GM18909 (cell line): ENCODE results near the gene KLHL20.
"Not testable (repeated sequence)": the region's sequence is repeated elsewhere in the genome, so short reads cannot be mapped to it uniquely, and the experiment has no call there.

Experiments used
- ATAC-seq: cut with Tn5 transposase; IDR thresholded peaks from one replicate; pipeline ENCODE4 v1.9.1; 2021; ENCODE audit warnings: mild to moderate bottlenecking; ENCODE audit not compliant: unreplicated experiment, poor library complexity

KLHL20 gene

GRCh38 chr1:173749137-173749536 is 34.4 kb downstream of the KLHL20 start:
- no peak for ATAC-seq

DNA sequence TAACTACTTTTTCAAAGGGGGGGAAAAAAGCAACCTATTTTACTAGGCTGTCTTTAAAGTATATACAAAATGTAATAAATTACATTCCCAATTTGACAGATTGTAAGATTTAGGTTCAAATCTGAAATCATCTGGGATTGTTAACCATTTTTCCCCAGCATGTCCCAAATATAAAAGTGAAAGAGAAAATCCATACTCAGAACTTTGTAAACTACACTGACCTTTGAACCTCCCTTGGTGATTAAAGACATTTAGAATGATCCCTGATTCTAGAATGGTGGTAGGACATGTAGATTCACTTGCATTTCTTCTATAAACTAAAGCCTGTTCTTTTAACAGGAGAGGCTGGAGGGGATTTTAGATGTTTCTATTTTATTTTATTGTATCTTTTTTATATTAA is 39.0 kb downstream of the KLHL20 start:
- ATAC-seq, result no peak

GRCh38 chr1:173757666-173758065 is 42.9 kb downstream of the KLHL20 start:
- ATAC-seq, result no peak

DNA sequence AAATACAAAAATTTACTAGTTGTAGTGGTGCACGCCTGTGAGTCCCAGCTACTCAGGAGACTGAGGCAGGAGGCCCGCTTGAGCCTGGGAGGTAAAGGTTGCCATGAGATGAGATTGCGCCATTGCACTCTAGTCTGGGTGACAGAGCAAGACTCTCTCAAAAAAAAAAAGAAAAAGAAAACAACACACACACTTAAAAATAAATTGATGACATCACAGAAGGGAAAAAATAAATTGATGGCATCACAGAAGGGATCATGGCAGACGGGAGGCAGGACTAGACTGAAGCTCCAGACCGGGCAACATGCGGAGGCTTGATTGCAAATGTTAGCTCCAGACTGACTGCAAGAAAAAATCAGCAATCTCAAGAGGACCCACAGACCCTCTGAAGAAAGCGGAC is 43.3 kb downstream of the KLHL20 start:
- ATAC-seq, result no peak

GRCh38 chr1:173758980-173759379 is 44.2 kb downstream of the KLHL20 start:
- no peak for ATAC-seq

- not testable (repeated sequence) for ATAC-seq
Observed at GRCh38 chr1:173764331-173764730, 49.5 kb downstream of the KLHL20 start.

- no peak for ATAC-seq
Observed at GRCh38 chr1:173768206-173768605, 53.4 kb downstream of the KLHL20 start.

GRCh38 chr1:173768827-173769226 is 54.0 kb downstream of the KLHL20 start:
- no peak for ATAC-seq

GRCh38 chr1:173770330-173770729 is 55.5 kb downstream of the KLHL20 start:
- not testable (repeated sequence) for ATAC-seq

- ATAC-seq, result no peak
Observed at GRCh38 chr1:173771560-173771959, 56.8 kb downstream of the KLHL20 start.

DNA sequence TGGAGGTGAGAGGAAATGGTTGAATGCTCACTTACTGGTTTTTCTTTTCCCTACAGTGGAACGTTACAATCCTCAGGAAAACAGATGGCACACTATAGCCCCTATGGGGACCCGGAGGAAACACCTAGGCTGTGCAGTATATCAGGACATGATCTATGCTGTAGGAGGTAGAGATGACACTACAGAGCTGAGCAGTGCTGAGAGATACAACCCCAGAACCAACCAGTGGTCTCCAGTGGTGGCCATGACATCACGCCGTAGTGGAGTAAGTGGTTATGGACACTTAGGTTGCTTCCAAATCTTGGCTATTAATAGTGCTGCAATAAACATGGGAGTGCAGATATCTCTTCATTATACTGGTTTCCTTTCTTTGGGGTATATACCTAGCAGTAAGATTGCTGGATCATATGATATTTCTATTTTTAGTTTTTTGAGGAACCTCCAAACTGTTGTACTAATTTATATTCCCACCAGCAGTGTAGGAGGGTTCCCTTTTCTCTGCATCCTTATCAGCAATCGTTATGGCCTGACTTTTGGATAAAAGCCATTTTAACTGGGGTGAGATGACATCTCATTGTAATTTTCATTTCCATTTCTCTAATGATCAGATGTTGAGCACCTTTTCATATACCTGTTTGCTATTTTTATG is 60.9 kb downstream of the KLHL20 start:
- no peak for ATAC-seq

DNA sequence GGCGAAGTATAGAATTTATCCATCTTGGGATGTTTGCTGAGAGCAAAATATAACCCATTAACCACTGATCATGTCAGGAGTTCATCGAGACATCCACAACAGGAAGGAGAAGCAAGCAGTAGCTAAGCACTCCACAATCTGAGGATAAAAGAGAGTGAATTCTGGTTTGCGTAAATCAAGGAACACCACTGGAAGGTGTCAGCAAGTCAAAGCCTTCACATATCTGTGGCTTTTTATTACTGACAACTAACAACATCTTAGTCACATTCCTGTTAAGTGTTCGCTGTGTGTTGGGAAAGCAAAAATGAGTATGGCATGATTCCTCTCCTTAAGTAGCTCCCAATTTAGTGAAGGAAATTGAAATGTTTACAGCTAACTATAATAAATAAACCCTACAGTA is 65.2 kb downstream of the KLHL20 start:
- no peak for ATAC-seq

DNA sequence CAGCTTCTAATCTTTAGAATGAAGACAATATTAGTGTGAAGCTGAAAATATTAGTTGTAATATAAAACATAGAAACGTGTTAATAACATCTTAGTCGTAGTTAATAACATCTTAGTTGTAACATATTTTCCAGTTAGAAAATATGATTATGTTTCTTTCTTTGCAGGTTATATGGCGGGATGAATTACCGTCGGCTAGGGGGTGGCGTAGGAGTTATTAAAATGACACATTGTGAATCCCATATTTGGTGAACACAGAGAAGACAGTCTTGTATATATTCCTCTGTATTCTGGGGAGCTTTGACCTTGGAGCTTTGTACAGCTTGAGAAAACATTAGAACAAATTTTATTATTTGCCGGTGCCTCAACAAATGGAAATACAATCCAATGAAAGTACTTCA is 70.2 kb downstream of the KLHL20 start:
- ATAC-seq, result no peak

GRCh38 chr1:173789841-173790240 is 75.1 kb downstream of the KLHL20 start:
- ATAC-seq, result no peak

DNA sequence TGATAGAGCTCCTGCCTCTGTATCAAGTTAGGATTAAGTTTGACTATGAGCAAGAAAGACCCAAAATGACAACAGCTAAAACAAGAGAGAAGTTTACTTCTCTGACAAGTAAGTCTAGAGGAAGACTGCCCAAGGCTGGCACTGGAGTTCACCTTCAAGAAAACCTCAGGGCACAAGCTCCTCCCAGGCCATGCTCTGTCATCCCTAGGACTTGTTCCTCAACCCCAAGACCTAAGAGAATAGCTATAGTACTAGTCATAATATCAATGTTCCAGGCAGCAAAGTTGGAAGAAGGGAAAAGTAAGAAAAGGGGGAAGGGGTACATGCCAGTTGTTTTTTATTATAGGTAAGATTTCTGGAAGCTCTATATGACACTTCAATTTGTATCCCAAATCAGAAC is 83.3 kb downstream of the KLHL20 start:
- ATAC-seq, result no peak

GRCh38 chr1:173799995-173800394 is 85.2 kb downstream of the KLHL20 start:
- ATAC-seq, result not testable (repeated sequence)

DNA sequence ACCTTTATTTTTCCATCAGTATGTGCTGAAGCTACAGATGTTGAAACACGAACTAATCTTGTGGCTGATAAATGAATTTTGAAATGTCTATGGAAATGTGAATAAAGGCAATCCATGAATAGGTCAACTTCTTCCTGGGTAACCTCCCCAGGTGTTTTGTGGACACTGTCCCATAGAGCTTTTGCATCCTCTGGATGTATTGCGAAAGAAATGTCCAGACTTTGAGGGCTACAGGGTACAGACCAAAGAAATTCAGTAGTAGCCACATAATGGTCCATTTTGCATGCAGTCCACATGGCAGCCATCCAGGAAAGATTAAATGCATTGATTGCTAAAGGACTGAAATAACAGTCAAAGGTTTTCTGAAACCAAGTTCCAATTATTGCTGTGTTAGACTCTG is 88.2 kb downstream of the KLHL20 start:
- ATAC-seq, result no peak

- ATAC-seq, result not testable (repeated sequence)
Observed at GRCh38 chr1:173813654-173814053, 98.9 kb downstream of the KLHL20 start.

- no peak for ATAC-seq
Observed at GRCh38 chr1:173818459-173818858, 103.7 kb downstream of the KLHL20 start.

DNA sequence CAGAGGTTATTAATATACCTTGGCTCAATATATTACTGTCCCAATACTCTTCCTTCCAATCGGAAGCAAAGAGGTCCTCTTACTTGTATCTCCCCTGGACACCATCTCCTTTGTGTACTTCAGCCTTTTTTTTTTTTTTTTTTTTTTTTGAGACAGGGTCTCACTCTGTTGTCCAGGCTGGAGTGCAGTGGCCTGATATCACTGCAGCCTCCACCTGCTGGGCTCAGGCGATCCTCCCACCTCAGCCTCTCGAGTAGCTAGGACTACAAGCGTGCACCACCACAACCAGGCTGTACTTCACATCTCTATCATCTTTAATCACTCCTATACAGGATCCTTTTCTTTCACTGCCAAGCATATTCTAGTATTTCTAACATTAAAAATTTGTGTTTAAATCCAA is 106.9 kb downstream of the KLHL20 start:
- ATAC-seq, result no peak

DNA sequence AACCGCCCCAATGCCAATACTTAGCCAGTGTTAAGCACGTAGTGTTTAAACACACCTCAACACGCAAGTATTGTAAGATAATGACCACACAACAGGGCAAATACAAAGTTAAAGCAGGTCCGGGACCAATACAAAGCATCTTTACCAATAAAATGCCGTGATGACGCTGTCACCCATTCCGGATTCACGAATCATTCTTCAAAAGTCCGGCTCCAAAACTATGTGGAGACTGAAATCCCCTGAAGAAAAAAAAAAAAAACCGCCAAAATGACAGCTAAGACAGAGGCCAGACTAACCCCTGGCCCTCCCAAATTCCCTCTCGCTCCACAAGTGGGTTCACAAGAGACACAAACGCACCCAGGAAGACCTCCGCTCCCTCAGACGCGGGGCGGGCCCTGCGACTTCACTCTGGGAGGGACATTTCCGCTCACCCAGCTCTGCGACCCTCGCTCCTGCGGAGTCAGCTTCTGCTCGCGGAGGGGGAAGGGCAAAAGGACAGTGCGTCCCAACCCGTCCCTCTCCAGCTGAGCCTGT is 109.1 kb downstream of the KLHL20 start:
- peak; percentile 46 for ATAC-seq

DNA sequence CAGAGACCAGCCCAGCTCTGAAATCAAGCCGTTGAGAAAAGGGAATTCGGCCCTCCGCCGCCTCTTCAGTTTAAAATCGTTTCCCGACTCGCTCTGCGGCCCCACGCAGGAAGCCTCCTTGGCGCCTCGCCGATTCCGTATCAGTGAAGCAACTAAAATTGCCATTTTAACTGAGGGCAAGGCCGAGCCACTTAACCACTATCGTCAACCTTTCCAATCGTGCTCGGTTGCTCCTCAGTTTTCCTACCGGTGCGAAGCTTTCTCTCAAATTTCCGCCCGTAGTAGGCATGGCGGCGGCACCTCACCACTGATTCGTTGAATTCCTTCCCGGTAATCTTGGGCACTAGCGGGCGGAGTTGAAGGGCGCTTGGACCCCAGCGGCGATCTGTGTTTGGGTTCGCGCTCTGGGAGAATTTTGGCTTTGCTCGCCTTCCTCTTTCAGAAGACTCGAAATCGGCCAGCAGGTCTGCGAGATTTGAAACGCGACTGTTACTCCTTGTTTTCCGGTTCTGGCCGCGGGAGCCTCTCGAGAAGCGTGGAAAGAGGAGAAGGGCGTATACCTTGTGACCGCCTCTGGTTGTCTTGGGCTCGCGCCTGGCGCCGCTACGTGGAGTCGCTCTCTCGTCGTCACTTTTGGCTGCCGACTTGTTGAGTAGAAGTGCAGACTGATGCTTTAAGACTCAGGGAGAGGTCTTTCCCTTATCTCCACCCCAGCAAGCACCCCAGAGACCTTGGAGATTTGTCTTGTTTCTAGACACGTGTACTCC is 109.7 kb downstream of the KLHL20 start, which contains the start of the genes CENPL and DARS2:
Gene CENPL, minus strand, starts transcription at position 569 of the 767 bp plus-strand sequence. CDS start 13,584 bp downstream, outside the sequence.
Gene DARS2, plus strand, starts transcription at position 359 of the 767 bp plus-strand sequence. CDS start 557 bp downstream, outside the sequence.
- ATAC-seq, result peak; percentile 88
